Neural progenitor cell (in vitro differentiated cells): ENCODE results near the gene TLE3. TPM values are rescaled to one million over a fixed set of nuclear protein-coding genes. Genes with fewer than 3 reads are reported as not detected.

Source experiments
- DNase-seq: peaks from one replicate; pipeline ENCODE4 v3.0.0-alpha.2; 2016; ENCODE audit warnings: low spot score
- H2AFZ ChIP-seq: fragments of 200-600 bp; sonication (generic); replicated peaks from 2 replicates; pipeline ENCODE4 v1.6.1; 2016; ENCODE audit warnings: antibody characterized with exemption
- H3F3A ChIP-seq: fragments of 200-600 bp; sonication (generic); 2 replicates; pipeline ENCODE4 v1.6.1; 2016; ENCODE audit warnings: antibody characterized with exemption, low read depth
- H3K27ac ChIP-seq: fragments of 200-600 bp; sonication (generic); 2 replicates; pipeline ENCODE4 v1.5.1; 2016; ENCODE audit warnings: mild to moderate bottlenecking
- H3K27me3 ChIP-seq: fragments of 200-600 bp; sonication (generic); 2 replicates; pipeline ENCODE4 v1.6.1; 2016; ENCODE audit warnings: mild to moderate bottlenecking, moderate library complexity
- H3K36me3 ChIP-seq: fragments of 200-600 bp; sonication (generic); 2 replicates; pipeline ENCODE4 v1.5.1; 2016
- H3K4me1 ChIP-seq: fragments of 200-600 bp; sonication (generic); 2 replicates; pipeline ENCODE4 v1.6.1; 2016; ENCODE audit warnings: mixed run types
- H3K4me2 ChIP-seq: fragments of 200-600 bp; sonication (generic); 2 replicates; pipeline ENCODE4 v1.6.1; 2016
- H3K4me3 ChIP-seq: fragments of 200-600 bp; sonication (generic); 2 replicates; pipeline ENCODE4 v1.5.1; 2016
- H3K79me2 ChIP-seq: fragments of 200-600 bp; sonication (generic); 2 replicates; pipeline ENCODE4 v1.6.1; 2016; ENCODE audit warnings: low read depth
- H3K9ac ChIP-seq: fragments of 200-600 bp; sonication (generic); 2 replicates; pipeline ENCODE4 v1.6.1; 2016
- H3K9me3 ChIP-seq: fragments of 200-600 bp; sonication (generic); 2 replicates; pipeline ENCODE4 v1.5.1; 2016; ENCODE audit warnings: low read depth
- H4K20me1 ChIP-seq: fragments of 200-600 bp; sonication (generic); 2 replicates; pipeline ENCODE4 v1.6.1; 2016; ENCODE audit warnings: low read depth
- H3K27ac Mint-ChIP-seq: 3 replicates; pipeline ENCODE4 v1.8.0; 2021; ENCODE audit warnings: mixed read lengths
- H3K27me3 Mint-ChIP-seq: 2 replicates; pipeline ENCODE4 v1.8.0; 2022; ENCODE audit warnings: low read depth, mild to moderate bottlenecking, inconsistent platforms, moderate library complexity, mixed read lengths; ENCODE audit not compliant: insufficient read depth
- H3K36me3 Mint-ChIP-seq: 3 replicates; pipeline ENCODE4 v1.8.0; 2021; ENCODE audit warnings: mixed read lengths
- H3K4me1 Mint-ChIP-seq: 3 replicates; pipeline ENCODE4 v1.8.0; 2021; ENCODE audit warnings: mixed read lengths
- H3K4me3 Mint-ChIP-seq: 3 replicates; pipeline ENCODE4 v1.8.0; 2021; ENCODE audit warnings: mild to moderate bottlenecking, moderate library complexity, mixed read lengths
- H3K9me3 Mint-ChIP-seq: 3 replicates; pipeline ENCODE4 v1.8.0; 2020; ENCODE audit warnings: mixed read lengths
- CTCF ChIP-seq: fragments of 200-600 bp; sonication (generic); IDR thresholded peaks from 2 replicates; pipeline ENCODE4 v1.5.1; 2017; ENCODE audit warnings: antibody characterized with exemption, mild to moderate bottlenecking
- EZH2 ChIP-seq: fragments of 200-600 bp; sonication (generic); IDR thresholded peaks from 2 replicates; pipeline ENCODE4 v1.6.1; 2017; ENCODE audit warnings: antibody characterized with exemption, mild to moderate bottlenecking, moderate library complexity
- EZH2phosphoT487 ChIP-seq: fragments of 200-600 bp; sonication (generic); IDR thresholded peaks from 2 replicates; pipeline ENCODE4 v1.6.1; 2017; ENCODE audit warnings: antibody characterized with exemption
- total RNA-seq: library from RNA; depleted of rRNA; stranded (reverse); fragments of >200 nt; gene quantifications from 2 replicates; pipeline ENCODE4 v1.2.3, GENCODE V29; 2015; ENCODE audit warnings: low replicate concordance

TLE3 gene
- total RNA-seq, 1 donor from 2014 or later: 22.1 TPM

GRCh38 chr15:70053716-70054229 lies 43.9 kb downstream of the TLE3 start:
- Mint-ChIP-seq H3K4me3 (no peak overlapping the region), H3K27me3 (peaks cover 2% of the 10 kb centered on the region)

GRCh38 chr15:70053001-70053715 lies 44.6 kb downstream of the TLE3 start:
- Histone ChIP-seq H3K9ac (no peak overlapping the region), H3F3A (no peaks in the 10 kb centered on the region), H4K20me1 (peaks cover 20% of the 10 kb centered on the region), H3K27ac (no peak overlapping the region), H3K27me3 (no peaks in the 10 kb centered on the region), H3K79me2 (no peaks in the 10 kb centered on the region), H3K9me3 (no peaks in the 10 kb centered on the region), H3K4me2 (no peak overlapping the region), H3K4me1 (peaks cover 6% of the 10 kb centered on the region), H3K4me3 (no peak overlapping the region), H2AFZ (no peak overlapping the region), H3K36me3 (no peaks in the 10 kb centered on the region)
- no peak for TF ChIP-seq EZH2phosphoT487
- TF ChIP-seq EZH2: no peak
- peaks cover 3% of the 10 kb centered on the region for H3K27me3 Mint-ChIP-seq
- no peak for DNase-seq
- no peaks in the 10 kb centered on the region for H3K9me3 Mint-ChIP-seq
- H3K27ac Mint-ChIP-seq: no peak overlapping the region
- peaks cover 33% of the 10 kb centered on the region for H3K36me3 Mint-ChIP-seq
- H3K4me1 Mint-ChIP-seq: peaks cover 19% of the 10 kb centered on the region
- no peak overlapping the region for H3K4me3 Mint-ChIP-seq

More at GRCh38 chr15:70053716-70054229, 43.9 kb downstream of the TLE3 start:
- no peaks in the 10 kb centered on the region for H3F3A ChIP-seq
- Mint-ChIP-seq H3K27ac (no peak overlapping the region), H3K9me3 (no peaks in the 10 kb centered on the region), H3K36me3 (peaks cover 38% of the 10 kb centered on the region), H3K4me1 (peaks cover 18% of the 10 kb centered on the region)
- no peaks in the 10 kb centered on the region for H3K36me3 ChIP-seq
- no peak for TF ChIP-seq EZH2
- TF ChIP-seq EZH2phosphoT487: no peak
- no peak for TF ChIP-seq CTCF
- H3K79me2 ChIP-seq: no peaks in the 10 kb centered on the region
- no peaks in the 10 kb centered on the region for H3K27me3 ChIP-seq
- H3K4me2 ChIP-seq: no peak overlapping the region
- no peaks in the 10 kb centered on the region for H3K4me1 ChIP-seq
- H3K27ac ChIP-seq: no peak overlapping the region
- H2AFZ ChIP-seq: no peak overlapping the region
- H3K9ac ChIP-seq: no peak overlapping the region
- no peak for DNase-seq
- H4K20me1 ChIP-seq: peaks cover 14% of the 10 kb centered on the region
- no peaks in the 10 kb centered on the region for H3K9me3 ChIP-seq
- no peak overlapping the region for H3K4me3 ChIP-seq

GRCh38 chr15:70051948-70052633 lies 45.6 kb downstream of the TLE3 start:
- Histone ChIP-seq H3K27ac (no peak overlapping the region), H3K27me3 (no peaks in the 10 kb centered on the region), H4K20me1 (peaks cover 29% of the 10 kb centered on the region), H3K4me3 (no peak overlapping the region), H3K4me1 (peaks cover 16% of the 10 kb centered on the region), H3K9ac (no peak overlapping the region), H3F3A (no peaks in the 10 kb centered on the region), H3K36me3 (no peaks in the 10 kb centered on the region), H3K79me2 (no peaks in the 10 kb centered on the region), H3K4me2 (no peak overlapping the region), H2AFZ (no peak overlapping the region), H3K9me3 (no peaks in the 10 kb centered on the region)
- no peak for DNase-seq
- Mint-ChIP-seq H3K27me3 (peaks cover 7% of the 10 kb centered on the region), H3K9me3 (no peaks in the 10 kb centered on the region), H3K4me1 (peaks cover 24% of the 10 kb centered on the region), H3K4me3 (no peak overlapping the region), H3K27ac (no peak overlapping the region), H3K36me3 (peaks cover 32% of the 10 kb centered on the region)
- TF ChIP-seq CTCF: no peak
- no peak for TF ChIP-seq EZH2phosphoT487
- no peak for TF ChIP-seq EZH2

- Mint-ChIP-seq H3K27ac (no peak overlapping the region), H3K9me3 (no peaks in the 10 kb centered on the region), H3K4me1 (peaks cover 30% of the 10 kb centered on the region), H3K27me3 (peaks cover 7% of the 10 kb centered on the region), H3K36me3 (peaks cover 32% of the 10 kb centered on the region), H3K4me3 (no peak overlapping the region)
- Histone ChIP-seq H3F3A (no peaks in the 10 kb centered on the region), H3K79me2 (no peaks in the 10 kb centered on the region), H3K9me3 (no peaks in the 10 kb centered on the region), H3K27ac (no peak overlapping the region), H3K4me1 (peaks cover 16% of the 10 kb centered on the region), H3K9ac (no peak overlapping the region), H4K20me1 (peaks cover 35% of the 10 kb centered on the region), H3K4me3 (no peak overlapping the region), H2AFZ (no peak overlapping the region), H3K27me3 (no peaks in the 10 kb centered on the region), H3K36me3 (no peaks in the 10 kb centered on the region), H3K4me2 (no peak overlapping the region)
- TF ChIP-seq EZH2 (no peak), EZH2phosphoT487 (no peak), CTCF (no peak)
- DNase-seq: no peak
Measured at GRCh38 chr15:70050970-70051369, 46.7 kb downstream of the TLE3 start.
